Cerebellar nuclear complex (tissue), 1 donor: ENCODE results near the gene UBQLN2.
"Not testable (repeated sequence)": the region's sequence is repeated elsewhere in the genome, so short reads cannot be mapped to it uniquely, and the experiment has no call there.

Experiments
- DNase-seq, 2 experiments: peaks; one replicate each; lab custom pipeline; 2025; lab: John Stamatoyannopoulos, UW

UBQLN2 gene

GRCh38 chrX:56563231-56564161 is at the start of gene UBQLN2:
Gene UBQLN2 (plus strand): TSS chrX:56563627. CDS start chrX:56563874, 247 bp downstream.
- peak in 1 of 2 experiments; percentile 39 for DNase-seq

- DNase-seq = no peak
These were observed 43.8 kb upstream of the UBQLN2 start for GRCh38 chrX:56519642-56520041.

- DNase-seq = not testable (repeated sequence)
These were observed 33.9 kb upstream of the UBQLN2 start for GRCh38 chrX:56529482-56530007.

- no peak for DNase-seq
These were observed 33.4 kb upstream of the UBQLN2 start for GRCh38 chrX:56530011-56530410.

GRCh38 chrX:56550667-56551066 is 12.8 kb upstream of the UBQLN2 start:
- DNase-seq = no peak

- DNase-seq = no peak
These were observed 8.6 kb upstream of the UBQLN2 start for GRCh38 chrX:56554870-56555269.

GRCh38 chrX:56557376-56557929 is 6.0 kb upstream of the UBQLN2 start:
- DNase-seq = no peak

GRCh38 chrX:56564164-56564885 is 898 bp downstream of the UBQLN2 start:
- peak in 1 of 2 experiments; percentile 4 for DNase-seq

GRCh38 chrX:56564921-56565840 is 1.8 kb downstream of the UBQLN2 start:
- no peak for DNase-seq

GRCh38 chrX:56569378-56570057 is 6.1 kb downstream of the UBQLN2 start:
- DNase-seq = no peak

GRCh38 chrX:56572975-56573374 is 9.5 kb downstream of the UBQLN2 start:
- no peak for DNase-seq

GRCh38 chrX:56574861-56575260 is 11.4 kb downstream of the UBQLN2 start:
- DNase-seq = no peak

- DNase-seq = no peak
These were observed 13.3 kb downstream of the UBQLN2 start for GRCh38 chrX:56576721-56577120.

GRCh38 chrX:56588397-56589188 is 25.2 kb downstream of the UBQLN2 start:
- no peak for DNase-seq

- not testable (repeated sequence) for DNase-seq
These were observed 28.4 kb downstream of the UBQLN2 start for GRCh38 chrX:56591830-56592229.

GRCh38 chrX:56600141-56600540 is 36.7 kb downstream of the UBQLN2 start:
- DNase-seq = no peak

- no peak for DNase-seq
These were observed 37.6 kb downstream of the UBQLN2 start for GRCh38 chrX:56600987-56601386.

- DNase-seq = no peak
These were observed 51.9 kb downstream of the UBQLN2 start for GRCh38 chrX:56615282-56615681.
